PFSK-1 (cell line): ENCODE measurements around the gene CFAP298.

Experiments used
- FOXP2 ChIP-seq: optimal IDR thresholded peaks from 2 replicates; pipeline ENCODE3; 2011; ENCODE audit warnings: borderline replicate concordance, control low read depth, inconsistent platforms; ENCODE audit not compliant: insufficient read depth; ENCODE audit errors: extremely low read length, extremely low read depth
- POLR2AphosphoS5 ChIP-seq: IDR thresholded peaks from 2 replicates; pipeline ENCODE4 v1.6.1; 2012; ENCODE audit warnings: low read depth, mild to moderate bottlenecking, control low read depth, low read length, moderate library complexity
- REST ChIP-seq, 2 experiments: IDR thresholded peaks; 2 replicates each; pipeline versions ENCODE4 v1.6.1 to v1.8.0; 2011 to 2012; ENCODE audit warnings: low read depth in 2 of 2, low read length in 2 of 2, control low read depth in 1 of 2, inconsistent platforms in 1 of 2, mild to moderate bottlenecking in 1 of 2, moderate library complexity in 1 of 2; ENCODE audit not compliant: insufficient read depth in 1 of 2
- SIN3A ChIP-seq: IDR thresholded peaks from 2 replicates; pipeline ENCODE4 v1.6.1; 2012; ENCODE audit warnings: mild to moderate bottlenecking, low read length, moderate library complexity, borderline replicate concordance; ENCODE audit not compliant: insufficient read depth
- TAF1 ChIP-seq: IDR thresholded peaks from 2 replicates; pipeline ENCODE4 v1.6.1; 2012; ENCODE audit warnings: low read length, control low read depth, borderline replicate concordance; ENCODE audit not compliant: insufficient read depth

CFAP298 gene

GRCh38 chr21:32549886-32550285 lies 62.3 kb downstream of the CFAP298 start:
- no peak for TF ChIP-seq TAF1
- no peak for TF ChIP-seq SIN3A
- no peak for TF ChIP-seq FOXP2
- TF ChIP-seq REST (IDR thresholded peaks at IDR 0.05; ENCODE audit: insufficient read depth in 1 of 2, low read depth in 2 of 2, low read length in 2 of 2) = no peak
- no peak for TF ChIP-seq POLR2AphosphoS5

GRCh38 chr21:32549440-32549839 lies 62.7 kb downstream of the CFAP298 start:
- TF ChIP-seq SIN3A (no peak), FOXP2 (no peak), REST (IDR thresholded peaks at IDR 0.05; ENCODE audit: insufficient read depth in 1 of 2, low read depth in 2 of 2, low read length in 2 of 2) (no peak), POLR2AphosphoS5 (no peak), TAF1 (no peak)
